NCI-H1930 (cell line): ENCODE measurements around the gene ADAMTS10.
A peak's percentile ranks its signal among the peaks of the same experiment; 100 is the strongest.
"Not testable (repeated sequence)": the region's sequence is repeated elsewhere in the genome, so short reads cannot be mapped to it uniquely, and the experiment has no call there.

Source experiments
- DNase-seq, 2 experiments: peaks; one replicate each; lab custom pipeline; 2025; lab: John Stamatoyannopoulos, UW

The ADAMTS10 gene

DNA sequence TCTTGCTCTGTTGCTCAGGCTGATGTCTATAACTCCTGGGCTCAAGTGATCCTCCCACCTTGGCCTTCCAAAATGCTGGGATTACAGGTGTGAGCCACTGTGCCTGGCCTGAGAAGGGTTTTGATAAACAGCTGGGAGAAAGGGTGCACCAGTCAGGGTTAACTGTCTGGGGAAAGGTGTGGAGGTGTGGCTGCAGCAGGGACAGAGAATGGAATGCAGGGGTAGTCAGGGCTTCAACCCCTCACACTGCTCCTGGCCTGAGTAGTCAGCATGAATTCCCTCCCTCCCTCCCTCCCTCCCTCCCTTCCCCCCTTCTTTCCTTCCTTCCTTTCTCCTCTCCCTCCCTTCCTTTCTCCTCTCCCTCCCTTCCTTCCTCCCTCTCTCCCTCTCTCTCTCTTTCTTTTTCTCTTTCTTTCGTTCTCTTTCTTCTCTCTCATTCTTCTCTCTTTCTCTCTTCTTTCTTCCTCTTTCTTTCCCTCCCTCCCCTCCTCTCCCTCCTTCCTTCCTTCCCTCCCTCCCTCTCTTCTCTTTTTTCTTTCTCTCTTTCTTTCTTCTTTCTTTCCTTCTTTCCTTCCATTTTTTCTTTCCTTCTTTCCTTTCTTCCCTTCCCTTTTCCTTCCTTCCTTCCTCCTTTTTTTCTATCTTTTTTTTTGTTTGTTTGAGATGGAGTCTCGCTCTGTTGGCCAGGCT, 49.3 kb downstream of the ADAMTS10 start:
- DNase-seq = no peak

DNA sequence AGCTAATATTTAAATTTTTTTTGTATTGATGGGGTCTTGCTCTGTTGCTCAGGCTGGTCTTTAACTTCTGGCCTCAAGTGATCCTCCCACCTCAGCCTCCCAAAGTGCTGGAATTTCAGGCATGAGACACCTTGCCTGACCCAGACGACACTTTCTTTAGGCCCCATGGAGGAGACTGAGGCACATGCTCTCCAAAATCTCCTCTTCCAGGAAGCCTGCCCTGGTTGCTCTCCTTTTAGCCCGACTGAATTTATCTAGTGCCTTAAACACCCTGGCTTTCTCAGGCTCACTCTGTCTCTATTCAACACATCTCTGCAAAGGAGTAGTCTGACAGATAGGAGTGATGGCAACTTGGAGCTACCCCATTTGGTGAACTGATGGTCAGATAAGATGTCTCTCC, 52.2 kb downstream of the ADAMTS10 start:
- DNase-seq = no peak

DNA sequence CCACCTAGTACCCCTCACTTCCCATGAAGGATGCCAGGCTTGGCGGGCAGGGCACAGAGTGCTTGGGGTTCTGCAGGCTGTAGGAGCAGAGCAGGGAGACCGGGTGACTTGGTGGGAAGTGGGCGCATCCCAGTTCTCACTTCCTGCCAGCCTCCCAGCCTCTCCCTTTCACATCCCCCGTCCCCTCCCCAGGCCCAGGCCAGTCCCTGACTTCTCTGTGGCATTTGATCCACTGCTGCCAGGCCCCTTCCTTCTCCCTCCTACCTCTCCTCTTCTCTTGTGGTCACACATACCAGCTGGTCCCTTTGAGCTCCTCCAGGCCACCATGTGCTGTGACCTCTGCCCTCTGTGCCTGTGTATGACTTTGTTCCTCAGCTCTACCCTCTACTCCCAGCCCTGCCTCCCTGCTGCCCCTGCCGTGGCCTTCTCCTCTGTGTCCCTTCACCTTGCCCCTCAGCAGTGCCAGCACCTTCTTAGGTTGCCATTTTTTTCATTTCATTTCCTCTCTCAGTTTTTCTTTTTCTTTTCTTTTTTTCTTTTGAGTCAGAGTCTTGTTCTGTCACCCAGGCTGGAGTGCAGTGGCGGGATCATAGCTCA, 52.8 kb downstream of the ADAMTS10 start:
- DNase-seq = no peak

DNA sequence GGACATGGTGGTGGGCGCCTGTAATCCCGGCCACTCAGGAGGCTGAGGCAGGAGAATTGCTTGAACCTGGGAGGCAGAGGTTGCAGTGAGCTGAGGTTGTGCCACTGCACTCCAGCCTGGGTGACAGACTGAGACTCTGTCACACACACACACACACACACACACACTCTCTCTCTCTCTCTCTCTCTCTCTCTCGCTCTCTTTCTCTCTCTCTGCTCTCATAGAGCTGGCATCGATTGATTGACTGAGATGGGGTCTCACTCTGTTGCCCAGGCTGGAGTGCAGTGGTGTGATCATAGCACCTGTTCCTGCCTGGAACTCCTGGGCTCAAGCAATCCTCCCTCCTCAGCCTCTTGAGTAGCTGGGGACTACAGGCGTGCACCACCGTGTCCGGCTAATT, 56.8 kb downstream of the ADAMTS10 start:
- not testable (repeated sequence) for DNase-seq

DNA sequence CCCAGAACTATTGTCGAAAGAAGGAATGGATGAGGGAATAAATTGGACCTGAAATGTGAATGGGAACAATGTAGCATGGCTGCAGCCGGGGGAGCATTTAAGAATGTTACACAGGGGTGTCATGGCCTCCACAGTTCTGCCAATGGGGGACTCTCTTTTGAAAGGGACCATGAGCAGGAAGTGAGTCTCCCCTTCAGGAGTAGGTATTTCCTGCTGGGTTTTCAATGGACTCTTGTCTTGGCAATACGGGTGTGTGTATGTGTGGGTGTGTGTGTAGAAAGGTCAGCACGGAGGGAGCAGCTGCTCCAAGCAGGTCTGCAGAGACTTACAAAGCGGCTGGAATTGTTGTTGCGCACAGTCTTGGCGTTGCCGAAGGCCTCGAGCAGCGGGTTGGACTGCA, 57.7 kb downstream of the ADAMTS10 start:
- peak in 1 of 2 experiments; percentile 39 for DNase-seq

DNA sequence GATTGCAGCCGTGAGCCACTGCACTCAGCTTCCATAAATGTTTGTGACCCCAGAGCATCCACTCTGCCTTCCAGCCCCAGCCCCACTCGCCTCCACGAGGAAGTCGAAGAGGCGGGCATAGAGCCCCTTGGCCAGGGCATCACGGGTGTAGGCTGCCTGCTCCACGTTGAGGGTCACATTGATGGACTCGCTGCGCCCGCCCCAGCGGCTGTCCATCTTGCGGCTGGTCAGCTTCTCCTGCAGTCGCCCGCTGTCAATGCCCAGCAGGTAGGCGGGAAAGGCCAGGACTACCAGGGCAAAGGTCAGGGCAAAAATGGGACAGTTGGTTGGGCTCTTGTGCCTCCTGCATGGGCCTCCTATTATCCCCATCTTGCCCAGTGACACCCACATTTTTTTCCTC, 60.4 kb downstream of the ADAMTS10 start:
- no peak for DNase-seq

DNA sequence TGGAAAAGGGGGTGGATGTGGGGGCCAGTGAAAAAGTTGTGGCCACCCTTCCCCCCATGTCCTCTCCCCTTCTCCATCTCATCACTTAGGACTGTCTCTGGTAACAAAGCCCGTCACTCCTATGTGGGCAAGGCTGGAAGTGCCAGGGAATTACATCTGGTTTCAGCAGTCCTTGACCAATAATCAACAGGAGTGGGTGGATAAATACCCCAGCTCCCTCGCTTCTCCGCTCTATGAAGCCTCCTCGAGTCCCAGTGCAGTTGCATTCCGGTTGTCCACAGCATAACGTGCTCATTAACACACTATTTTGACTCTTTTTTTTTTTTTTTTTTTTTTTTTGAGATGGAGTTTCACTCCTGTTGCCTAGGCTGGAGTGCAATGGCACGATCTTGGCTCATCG, 64.8 kb downstream of the ADAMTS10 start:
- DNase-seq = no peak

DNA sequence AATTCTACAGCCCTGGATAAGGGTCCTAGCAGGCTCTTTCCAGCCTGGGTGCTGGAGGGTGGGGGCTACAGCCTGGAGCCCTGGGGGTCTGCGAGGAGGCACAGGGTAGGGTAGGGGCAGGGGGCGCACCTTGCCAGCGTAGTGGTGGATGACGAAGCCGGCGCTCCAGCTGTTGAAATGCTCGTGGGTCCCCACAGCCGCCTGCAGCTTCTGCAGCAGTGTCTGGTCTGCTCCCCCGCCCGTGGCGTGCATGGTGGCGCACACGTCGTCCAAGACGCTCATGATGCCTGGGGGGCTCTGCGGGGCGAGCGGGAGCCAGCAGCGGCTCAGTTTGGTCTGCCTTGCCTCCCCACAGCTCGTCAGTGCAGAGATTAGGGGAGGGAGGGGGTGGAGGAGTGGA, 66.3 kb downstream of the ADAMTS10 start:
- DNase-seq = no peak

DNA sequence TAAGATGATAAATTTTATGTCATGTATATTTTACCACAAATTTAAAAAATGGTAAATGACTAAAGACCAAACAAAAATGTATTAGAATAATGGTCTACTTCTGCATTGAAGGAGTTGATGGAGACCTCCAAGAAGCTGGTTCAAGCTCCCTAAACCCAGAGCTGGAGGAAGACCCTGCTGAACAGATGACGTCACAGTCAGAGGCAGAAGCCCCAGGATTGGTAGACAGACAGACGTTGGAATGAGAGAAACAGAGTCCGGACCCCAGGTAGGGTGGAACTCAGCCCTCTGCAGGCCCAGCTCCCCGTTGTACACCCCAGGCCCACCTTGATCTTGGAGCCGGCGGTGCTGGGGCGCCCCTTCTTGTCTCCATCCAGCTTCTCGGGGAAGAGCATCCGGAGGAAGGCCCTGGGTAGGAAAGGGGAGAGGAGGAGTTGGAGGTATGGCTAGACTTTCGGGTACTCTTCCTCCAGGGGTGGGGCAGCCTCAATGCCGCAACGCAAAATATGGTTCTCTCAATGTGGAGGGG, 70.8 kb downstream of the ADAMTS10 start:
- DNase-seq = no peak

DNA sequence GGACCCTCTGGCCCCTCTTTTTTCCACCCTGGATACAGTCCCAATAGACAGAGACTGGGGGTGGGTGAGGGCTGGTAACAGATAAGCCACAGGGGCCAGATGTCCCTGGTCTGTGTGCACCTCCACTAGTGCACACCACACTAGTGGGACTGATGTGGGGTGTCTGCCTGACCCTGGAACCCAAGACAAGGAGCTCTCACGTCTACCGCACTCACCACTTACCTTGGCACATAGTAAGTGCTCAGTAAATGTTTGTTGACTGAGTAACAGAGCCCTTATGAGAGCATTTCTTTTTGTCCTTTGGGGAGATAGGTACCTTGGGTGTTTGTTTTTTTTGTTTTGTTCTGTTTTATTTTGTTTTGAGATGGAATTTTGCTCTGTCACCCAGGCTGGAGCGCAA, 73.4 kb downstream of the ADAMTS10 start:
- no peak for DNase-seq

DNA sequence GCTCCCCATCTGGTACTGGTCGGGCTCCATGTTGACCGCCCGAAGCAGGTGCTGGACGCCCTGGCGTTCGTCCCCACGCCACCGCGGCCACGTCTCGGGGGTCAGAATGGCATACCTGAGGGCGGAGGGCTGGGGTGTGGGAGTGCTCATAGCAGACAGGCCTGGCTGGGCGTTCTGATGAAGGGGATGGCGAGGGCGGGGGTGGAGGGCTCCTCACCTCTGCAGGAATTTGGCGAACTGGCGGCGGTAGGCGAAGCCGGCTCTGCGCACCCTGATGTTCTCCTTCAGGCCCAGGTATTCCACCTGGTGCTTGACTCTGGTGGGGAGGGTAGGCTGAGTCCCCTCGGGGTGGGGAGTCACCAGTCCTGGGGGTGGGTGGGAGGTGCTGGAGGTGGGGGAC, 74.2 kb downstream of the ADAMTS10 start:
- DNase-seq = no peak

DNA sequence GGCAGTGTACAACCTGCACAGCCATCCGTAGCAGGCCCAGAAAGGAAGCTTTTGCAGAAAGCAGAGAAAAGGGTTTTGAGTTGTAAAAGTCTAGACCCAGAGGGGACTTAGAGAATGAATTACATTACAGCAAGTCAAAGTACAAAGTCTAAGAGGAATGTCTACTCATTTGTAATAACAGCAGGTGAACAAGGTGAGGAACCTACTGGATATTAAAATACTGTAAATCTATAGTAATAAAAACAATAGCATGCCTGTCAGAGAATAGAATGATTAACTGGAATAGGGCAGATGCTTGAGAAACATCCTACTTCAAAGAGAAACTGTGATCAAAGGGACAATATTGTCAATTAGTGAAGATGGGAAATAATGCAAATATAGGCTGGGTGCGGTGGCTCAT, 78.3 kb downstream of the ADAMTS10 start:
- DNase-seq = no peak

DNA sequence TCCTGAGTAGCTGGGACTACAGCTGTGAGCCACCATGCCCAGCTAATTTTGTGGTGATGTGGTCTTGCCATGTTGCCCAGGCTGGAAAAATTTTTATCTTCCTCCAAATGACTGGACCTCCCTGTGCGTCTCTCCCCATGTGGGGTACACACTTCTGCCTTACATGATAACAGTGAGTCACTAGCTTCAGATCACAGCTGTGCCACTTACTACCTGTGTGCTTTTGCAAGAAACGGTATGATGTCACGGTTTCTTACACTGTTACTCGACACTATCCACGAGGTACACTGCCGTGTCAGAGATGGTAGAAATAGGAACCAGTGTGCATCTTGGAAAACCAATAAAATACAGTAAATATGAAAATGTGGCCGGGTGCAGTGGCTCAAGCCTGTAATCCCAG, 79.0 kb downstream of the ADAMTS10 start:
- no peak for DNase-seq
